CD4-positive, alpha-beta T cell treated with Interleukin-21 for 1 hour (primary cell): ENCODE results near the gene SNUPN.
"Not testable (repeated sequence)": the region's sequence is repeated elsewhere in the genome, so short reads cannot be mapped to it uniquely, and the experiment has no call there.

ENCODE experiments used
- DNase-seq: peaks from one replicate; pipeline ENCODE4 v3.0.0-alpha.2; 2020

Gene SNUPN

GRCh38 chr15:75631935-75632334 lies 6.4 kb upstream of the SNUPN start:
- no peak for DNase-seq

GRCh38 chr15:75622505-75622904 lies 3.0 kb downstream of the SNUPN start:
- no peak for DNase-seq

- DNase-seq = no peak
These were observed 4.6 kb downstream of the SNUPN start for GRCh38 chr15:75620841-75621391.

GRCh38 chr15:75620058-75620820 lies 5.3 kb downstream of the SNUPN start:
- no peak for DNase-seq

- DNase-seq = no peak
These were observed 8.8 kb downstream of the SNUPN start for GRCh38 chr15:75616766-75617165.

GRCh38 chr15:75606711-75607699 lies 18.5 kb downstream of the SNUPN start:
- DNase-seq = peak; percentile 41

GRCh38 chr15:75606026-75606425 lies 19.5 kb downstream of the SNUPN start:
- no peak for DNase-seq

GRCh38 chr15:75599401-75599800 lies 26.1 kb downstream of the SNUPN start:
- DNase-seq = no peak

- DNase-seq = no peak
These were observed 27.2 kb downstream of the SNUPN start for GRCh38 chr15:75598361-75598760.

GRCh38 chr15:75597667-75598341 lies 27.7 kb downstream of the SNUPN start:
- peak; percentile 62 for DNase-seq

GRCh38 chr15:75596703-75597345 lies 28.7 kb downstream of the SNUPN start:
- DNase-seq = no peak

- no peak for DNase-seq
These were observed 31.2 kb downstream of the SNUPN start for GRCh38 chr15:75594276-75594675.

GRCh38 chr15:75591655-75592364 lies 33.7 kb downstream of the SNUPN start:
- no peak for DNase-seq

GRCh38 chr15:75590239-75590638 lies 35.3 kb downstream of the SNUPN start:
- DNase-seq = no peak

- DNase-seq = no peak
These were observed 36.5 kb downstream of the SNUPN start for GRCh38 chr15:75589071-75589470.

- not testable (repeated sequence) for DNase-seq
These were observed 39.1 kb downstream of the SNUPN start for GRCh38 chr15:75586422-75586821.

GRCh38 chr15:75584121-75584520 lies 41.4 kb downstream of the SNUPN start:
- DNase-seq = no peak

- no peak for DNase-seq
These were observed 41.8 kb downstream of the SNUPN start for GRCh38 chr15:75583701-75584100.

GRCh38 chr15:75582943-75583342 lies 42.6 kb downstream of the SNUPN start:
- DNase-seq = not testable (repeated sequence)

GRCh38 chr15:75578948-75579920 lies 46.3 kb downstream of the SNUPN start, which contains the start of gene PTPN9:
Gene PTPN9, minus strand, starts transcription at chr15:75579315. Its CDS starts 539 bp downstream, at chr15:75578776.
- peak; percentile 72 for DNase-seq
